Neural cell (in vitro differentiated cells): ENCODE results near the gene IRF2BP2. TPM values are rescaled to one million over a fixed set of nuclear protein-coding genes. Genes with fewer than 3 reads are reported as not detected.

Experiments used
- H2AFZ ChIP-seq: fragments of 200-600, 300-800 bp; sonication (generic), shearing (Covaris generic); 2 replicates; pipeline ENCODE4 v1.6.0; 2014; ENCODE audit warnings: low read depth, mild to moderate bottlenecking, antibody characterized with exemption, low read length, moderate library complexity
- H3F3A ChIP-seq: fragments of 200-600 bp; shearing (Covaris generic); 2 replicates; pipeline ENCODE4 v1.6.1; 2016; ENCODE audit warnings: mild to moderate bottlenecking, moderate library complexity, mixed read lengths, antibody characterized with exemption, low read length; ENCODE audit not compliant: insufficient read depth, poor library complexity, severe bottlenecking
- H3K27ac ChIP-seq: fragments of 200-600, 300-800 bp; sonication (generic), shearing (Covaris generic); 2 replicates; pipeline ENCODE4 v1.5.1; 2014; ENCODE audit warnings: mild to moderate bottlenecking, low read length, moderate library complexity
- H3K27me3 ChIP-seq: fragments of 300-800, 200-600 bp; sonication (generic), shearing (Covaris generic); 2 replicates; pipeline ENCODE4 v1.6.0; 2014; ENCODE audit warnings: mild to moderate bottlenecking, low read depth, low read length, moderate library complexity; ENCODE audit not compliant: insufficient read depth
- H3K36me3 ChIP-seq: fragments of 300-800, 200-600 bp; sonication (generic), shearing (Covaris generic); 2 replicates; pipeline ENCODE4 v1.5.1; 2014; ENCODE audit warnings: mild to moderate bottlenecking, antibody characterized with exemption, low read length, moderate library complexity; ENCODE audit not compliant: insufficient read depth
- H3K4me2 ChIP-seq: fragments of 300-800, 200-600 bp; sonication (generic), shearing (Covaris generic); 2 replicates; pipeline ENCODE4 v1.6.0; 2014; ENCODE audit warnings: mild to moderate bottlenecking, low read length
- H3K4me3 ChIP-seq: fragments of 300-800, 200-600 bp; sonication (generic), shearing (Covaris generic); 2 replicates; pipeline ENCODE4 v1.5.1; 2014; ENCODE audit warnings: mild to moderate bottlenecking, low read length, moderate library complexity
- H3K79me2 ChIP-seq: fragments of 200-600 bp; shearing (Covaris generic); replicated peaks from 2 replicates; pipeline ENCODE4 v1.6.0; 2014; ENCODE audit warnings: mild to moderate bottlenecking, low read length, moderate library complexity; ENCODE audit not compliant: insufficient read depth
- H3K9ac ChIP-seq: fragments of 300-800, 200-600 bp; sonication (generic), shearing (Covaris generic); 2 replicates; pipeline ENCODE4 v1.6.1; 2016; ENCODE audit warnings: mild to moderate bottlenecking, low read length, mixed read lengths
- H3K9me2 ChIP-seq: fragments of 200-600 bp; shearing (Covaris generic); 2 replicates; pipeline ENCODE4 v1.6.1; 2016; ENCODE audit warnings: mild to moderate bottlenecking, low read length, mixed read lengths; ENCODE audit not compliant: insufficient read depth
- H3K9me3 ChIP-seq: fragments of 200-600, 300-800 bp; sonication (generic), shearing (Covaris generic); 2 replicates; pipeline ENCODE4 v1.6.1; 2016; ENCODE audit warnings: mild to moderate bottlenecking, mixed run types, low read length, moderate library complexity, mixed read lengths
- H4K20me1 ChIP-seq: fragments of 200-600 bp; shearing (Covaris generic); 2 replicates; pipeline ENCODE4 v1.6.1; 2016; ENCODE audit warnings: mild to moderate bottlenecking, mixed run types; ENCODE audit not compliant: insufficient read depth
- EP300 ChIP-seq: fragments of 450-650 bp; conservative IDR thresholded peaks from 2 replicates; pipeline ENCODE4 v1.6.1; 2014; ENCODE audit warnings: antibody characterized with exemption, mild to moderate bottlenecking, moderate library complexity; ENCODE audit not compliant: poor library complexity, severe bottlenecking
- EZH2 ChIP-seq: fragments of 200-600, 300-800 bp; shearing (Covaris generic), sonication (generic); IDR thresholded peaks from 2 replicates; pipeline ENCODE4 v1.6.1; 2014; ENCODE audit warnings: antibody characterized with exemption, low read length, borderline replicate concordance, mild to moderate bottlenecking; ENCODE audit not compliant: insufficient read depth, poor library complexity, severe bottlenecking
- MXI1 ChIP-seq: fragments of 450-650 bp; conservative IDR thresholded peaks from 2 replicates; pipeline ENCODE4 v1.6.1; 2014; ENCODE audit warnings: antibody characterized with exemption, mild to moderate bottlenecking; ENCODE audit not compliant: poor library complexity, severe bottlenecking
- RAD21 ChIP-seq: fragments of 450-650 bp; conservative IDR thresholded peaks from 2 replicates; pipeline ENCODE4 v1.6.1; 2014; ENCODE audit warnings: antibody characterized with exemption, mild to moderate bottlenecking, moderate library complexity
- SMC3 ChIP-seq: fragments of 450-650 bp; conservative IDR thresholded peaks from 2 replicates; pipeline ENCODE4 v1.6.1; 2014; ENCODE audit warnings: antibody characterized with exemption, mild to moderate bottlenecking, moderate library complexity; ENCODE audit not compliant: poor library complexity
- TAF1 ChIP-seq: IDR thresholded peaks from 2 replicates; pipeline ENCODE4 v1.6.1; 2012; ENCODE audit warnings: low read depth
- polyA plus RNA-seq: library from polyadenylated mRNA; depleted of rRNA; stranded (reverse); fragments of >200 nt; gene quantifications from 2 replicates; pipeline ENCODE4 v1.2.3, GENCODE V29; 2014
- TF ChIP-seq, protein P1 (sequence below): fragments of 450-650 bp; IDR thresholded peaks from 2 replicates; pipeline ENCODE4 v1.5.1; 2014; ENCODE audit warnings: antibody characterized with exemption, mild to moderate bottlenecking, moderate library complexity; ENCODE audit not compliant: poor library complexity, severe bottlenecking
- TF ChIP-seq, protein P2 (sequence below): IDR thresholded peaks from 2 replicates; pipeline ENCODE4 v1.6.1; 2012; ENCODE audit warnings: borderline replicate concordance

IRF2BP2 gene
- polyA plus RNA-seq, 1 donor from 2014 or later: 56.9 TPM

DNA sequence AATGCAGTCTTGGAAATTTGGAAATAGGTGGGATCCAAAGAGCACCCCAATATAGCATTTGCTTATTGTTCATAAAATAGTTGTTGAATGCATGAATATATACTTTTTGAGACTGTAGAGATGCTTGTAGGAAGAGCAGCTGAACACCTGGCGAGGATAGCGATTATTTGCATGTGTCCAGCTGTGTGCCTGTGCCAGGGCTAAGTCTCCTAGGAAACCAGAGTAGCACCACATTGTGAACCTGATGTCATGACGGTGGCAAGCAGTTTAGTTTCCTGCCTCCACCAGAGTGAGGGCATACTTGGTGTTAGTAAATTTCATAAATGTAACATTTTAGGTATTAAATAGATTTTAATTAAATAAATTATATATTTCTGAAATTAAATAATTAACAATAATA is 37.3 kb upstream of the IRF2BP2 start:
- Histone ChIP-seq H3K9me3 (no peaks in the 10 kb centered on the region), H3F3A (no peaks in the 10 kb centered on the region), H3K27me3 (no peaks in the 10 kb centered on the region), H2AFZ (no peak overlapping the region), H3K36me3 (no peaks in the 10 kb centered on the region), H3K9me2 (no peaks in the 10 kb centered on the region), H3K9ac (no peak overlapping the region), H3K4me3 (no peak overlapping the region), H4K20me1 (no peaks in the 10 kb centered on the region), H3K79me2 (no peaks in the 10 kb centered on the region), H3K27ac (no peak overlapping the region), H3K4me2 (no peak overlapping the region)
- no peak for TF ChIP-seq EP300
- TF ChIP-seq, protein P1, sequence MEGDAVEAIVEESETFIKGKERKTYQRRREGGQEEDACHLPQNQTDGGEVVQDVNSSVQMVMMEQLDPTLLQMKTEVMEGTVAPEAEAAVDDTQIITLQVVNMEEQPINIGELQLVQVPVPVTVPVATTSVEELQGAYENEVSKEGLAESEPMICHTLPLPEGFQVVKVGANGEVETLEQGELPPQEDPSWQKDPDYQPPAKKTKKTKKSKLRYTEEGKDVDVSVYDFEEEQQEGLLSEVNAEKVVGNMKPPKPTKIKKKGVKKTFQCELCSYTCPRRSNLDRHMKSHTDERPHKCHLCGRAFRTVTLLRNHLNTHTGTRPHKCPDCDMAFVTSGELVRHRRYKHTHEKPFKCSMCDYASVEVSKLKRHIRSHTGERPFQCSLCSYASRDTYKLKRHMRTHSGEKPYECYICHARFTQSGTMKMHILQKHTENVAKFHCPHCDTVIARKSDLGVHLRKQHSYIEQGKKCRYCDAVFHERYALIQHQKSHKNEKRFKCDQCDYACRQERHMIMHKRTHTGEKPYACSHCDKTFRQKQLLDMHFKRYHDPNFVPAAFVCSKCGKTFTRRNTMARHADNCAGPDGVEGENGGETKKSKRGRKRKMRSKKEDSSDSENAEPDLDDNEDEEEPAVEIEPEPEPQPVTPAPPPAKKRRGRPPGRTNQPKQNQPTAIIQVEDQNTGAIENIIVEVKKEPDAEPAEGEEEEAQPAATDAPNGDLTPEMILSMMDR: no peak
- no peak for TF ChIP-seq MXI1
- no peak for TF ChIP-seq SMC3
- TF ChIP-seq, protein P2, sequence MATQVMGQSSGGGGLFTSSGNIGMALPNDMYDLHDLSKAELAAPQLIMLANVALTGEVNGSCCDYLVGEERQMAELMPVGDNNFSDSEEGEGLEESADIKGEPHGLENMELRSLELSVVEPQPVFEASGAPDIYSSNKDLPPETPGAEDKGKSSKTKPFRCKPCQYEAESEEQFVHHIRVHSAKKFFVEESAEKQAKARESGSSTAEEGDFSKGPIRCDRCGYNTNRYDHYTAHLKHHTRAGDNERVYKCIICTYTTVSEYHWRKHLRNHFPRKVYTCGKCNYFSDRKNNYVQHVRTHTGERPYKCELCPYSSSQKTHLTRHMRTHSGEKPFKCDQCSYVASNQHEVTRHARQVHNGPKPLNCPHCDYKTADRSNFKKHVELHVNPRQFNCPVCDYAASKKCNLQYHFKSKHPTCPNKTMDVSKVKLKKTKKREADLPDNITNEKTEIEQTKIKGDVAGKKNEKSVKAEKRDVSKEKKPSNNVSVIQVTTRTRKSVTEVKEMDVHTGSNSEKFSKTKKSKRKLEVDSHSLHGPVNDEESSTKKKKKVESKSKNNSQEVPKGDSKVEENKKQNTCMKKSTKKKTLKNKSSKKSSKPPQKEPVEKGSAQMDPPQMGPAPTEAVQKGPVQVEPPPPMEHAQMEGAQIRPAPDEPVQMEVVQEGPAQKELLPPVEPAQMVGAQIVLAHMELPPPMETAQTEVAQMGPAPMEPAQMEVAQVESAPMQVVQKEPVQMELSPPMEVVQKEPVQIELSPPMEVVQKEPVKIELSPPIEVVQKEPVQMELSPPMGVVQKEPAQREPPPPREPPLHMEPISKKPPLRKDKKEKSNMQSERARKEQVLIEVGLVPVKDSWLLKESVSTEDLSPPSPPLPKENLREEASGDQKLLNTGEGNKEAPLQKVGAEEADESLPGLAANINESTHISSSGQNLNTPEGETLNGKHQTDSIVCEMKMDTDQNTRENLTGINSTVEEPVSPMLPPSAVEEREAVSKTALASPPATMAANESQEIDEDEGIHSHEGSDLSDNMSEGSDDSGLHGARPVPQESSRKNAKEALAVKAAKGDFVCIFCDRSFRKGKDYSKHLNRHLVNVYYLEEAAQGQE: no peak
- no peak for TF ChIP-seq TAF1
- TF ChIP-seq EZH2: no peak
- no peak for TF ChIP-seq RAD21

DNA sequence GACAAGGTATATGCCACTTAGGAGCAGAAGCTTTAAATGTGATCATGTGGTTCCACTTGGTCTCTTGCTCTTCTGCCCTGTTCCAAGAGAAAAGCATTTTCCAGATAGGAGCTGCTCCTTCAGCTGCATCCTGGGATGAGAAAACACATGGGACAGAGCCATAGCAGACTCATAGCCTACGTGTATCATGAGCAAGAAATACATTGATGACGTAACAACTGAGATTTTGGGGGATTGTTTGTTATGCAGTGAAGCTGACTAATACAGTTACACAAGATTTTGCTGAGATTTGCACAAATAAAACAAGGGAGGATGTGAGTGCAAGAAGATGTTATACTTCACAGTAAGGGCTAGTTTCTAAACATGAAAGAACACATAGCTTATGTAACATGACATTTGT is 36.0 kb upstream of the IRF2BP2 start:
- Histone ChIP-seq H3K4me2 (peak overlapping the region; percentile 59), H2AFZ (no peak overlapping the region), H3K36me3 (no peaks in the 10 kb centered on the region), H3K9me2 (no peaks in the 10 kb centered on the region), H3K9ac (peak overlapping the region; percentile 14), H3K27ac (peak overlapping the region; percentile 67), H4K20me1 (no peaks in the 10 kb centered on the region), H3F3A (no peaks in the 10 kb centered on the region), H3K27me3 (no peaks in the 10 kb centered on the region), H3K4me3 (peak overlapping the region; percentile 44), H3K79me2 (no peaks in the 10 kb centered on the region), H3K9me3 (no peaks in the 10 kb centered on the region)
- TF ChIP-seq RAD21: no peak
- no peak for TF ChIP-seq SMC3
- TF ChIP-seq, protein P2: no peak
- TF ChIP-seq TAF1: no peak
- TF ChIP-seq EP300: no peak
- no peak for TF ChIP-seq EZH2
- TF ChIP-seq MXI1: no peak
